Ectodermal cell (in vitro differentiated cells): Measurements from ENCODE around the gene STK40.

Source experiments
- H3K27ac ChIP-seq: 2 replicates; pipeline ENCODE4 v1.7.0; 2013; ENCODE audit warnings: mild to moderate bottlenecking, low read depth, low read length; ENCODE audit not compliant: insufficient read depth, poor library complexity, severe bottlenecking
- H3K27me3 ChIP-seq: 2 replicates; pipeline ENCODE4 v1.7.0; 2013; ENCODE audit warnings: mild to moderate bottlenecking, low read length; ENCODE audit not compliant: insufficient read depth, control insufficient read depth, poor library complexity, severe bottlenecking
- H3K36me3 ChIP-seq: one replicate; pipeline ENCODE4 v1.7.0; 2013; ENCODE audit warnings: low read length; ENCODE audit not compliant: control insufficient read depth, insufficient read depth
- H3K4me1 ChIP-seq: one replicate; pipeline ENCODE4 v1.7.0; 2013; ENCODE audit warnings: low read length; ENCODE audit not compliant: control insufficient read depth, insufficient read depth
- H3K4me3 ChIP-seq: 2 replicates; pipeline ENCODE4 v1.7.0; 2013; ENCODE audit warnings: low read depth, low read length, control low read depth; ENCODE audit not compliant: insufficient read depth
- H3K9me3 ChIP-seq: 2 replicates; pipeline ENCODE4 v1.7.0; 2013; ENCODE audit warnings: mild to moderate bottlenecking, low read length, moderate library complexity; ENCODE audit not compliant: control insufficient read depth
- WGBS, 2 experiments: methylation state at CpG; one replicate each; pipeline ENCODE4 v1.1.7; 2013; ENCODE audit warnings: missing lambda C conversion rate in 2 of 2; 5-methylcytosine and 5-hydroxymethylcytosine counted together

The STK40 gene

DNA sequence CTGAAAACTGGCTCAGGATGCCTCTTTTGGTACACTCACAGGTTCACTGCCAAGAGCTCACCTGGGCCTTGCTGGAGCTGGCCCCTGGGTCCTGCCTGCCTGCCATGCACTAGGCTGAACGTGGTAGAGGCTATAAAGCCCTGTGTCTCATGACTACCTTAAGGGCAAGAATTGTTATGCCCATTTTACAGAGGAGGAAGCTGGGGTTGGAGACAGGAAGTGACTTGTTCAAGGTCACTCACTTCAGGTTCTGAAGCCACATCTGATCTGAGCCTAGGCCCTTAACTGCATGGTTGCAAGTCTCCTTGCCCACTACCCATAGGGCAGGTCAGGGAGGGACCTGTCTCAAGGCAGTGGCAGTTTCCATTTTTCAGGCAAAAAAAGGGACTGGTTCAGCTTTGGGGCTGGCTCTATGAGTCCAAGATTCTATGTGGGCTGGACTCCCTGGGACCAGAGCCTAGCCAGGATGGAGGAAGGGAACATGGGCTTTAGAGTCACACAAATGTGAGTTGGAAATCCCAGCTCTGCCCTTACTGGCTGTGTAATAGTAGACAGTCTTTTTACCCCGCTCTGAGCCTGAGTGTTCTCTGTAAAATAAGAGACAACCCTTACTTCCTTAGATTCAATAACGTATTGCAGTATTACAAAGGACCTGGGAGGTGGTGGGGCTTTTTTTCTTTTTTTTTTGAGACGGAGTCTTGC lies 7.8 kb downstream of the STK40 start:
- Histone ChIP-seq H3K27ac (no peak overlapping the region), H3K4me1 (peaks cover 22% of the 10 kb centered on the region), H3K4me3 (no peak overlapping the region), H3K27me3 (no peaks in the 10 kb centered on the region), H3K9me3 (no peaks in the 10 kb centered on the region), H3K36me3 (no peaks in the 10 kb centered on the region)
- 91 to 95% methylated on average over 4 of the region's 4 CpGs for WGBS, 2 experiments

- H3K4me1 ChIP-seq, result peaks cover 32% of the 10 kb centered on the region
- no peaks in the 10 kb centered on the region for H3K9me3 ChIP-seq
- no peaks in the 10 kb centered on the region for H3K27me3 ChIP-seq
- H3K27ac ChIP-seq, result no peak overlapping the region
- WGBS, 2 experiments, result 74 to 78% methylated on average over 2 to 3 of the region's 3 CpGs
- no peak overlapping the region for H3K4me3 ChIP-seq
- no peaks in the 10 kb centered on the region for H3K36me3 ChIP-seq
Observed at GRCh38 chr1:36372617-36373016, 13.1 kb downstream of the STK40 start.

- Histone ChIP-seq H3K4me1 (peaks cover 36% of the 10 kb centered on the region), H3K36me3 (peaks cover 5% of the 10 kb centered on the region), H3K4me3 (no peak overlapping the region), H3K9me3 (no peaks in the 10 kb centered on the region), H3K27me3 (no peaks in the 10 kb centered on the region), H3K27ac (peak overlapping the region; percentile 29)
- 66 to 67% methylated on average over 7 of the region's 7 CpGs for WGBS, 2 experiments
Observed at GRCh38 chr1:36369061-36369861, 16.5 kb downstream of the STK40 start.

DNA sequence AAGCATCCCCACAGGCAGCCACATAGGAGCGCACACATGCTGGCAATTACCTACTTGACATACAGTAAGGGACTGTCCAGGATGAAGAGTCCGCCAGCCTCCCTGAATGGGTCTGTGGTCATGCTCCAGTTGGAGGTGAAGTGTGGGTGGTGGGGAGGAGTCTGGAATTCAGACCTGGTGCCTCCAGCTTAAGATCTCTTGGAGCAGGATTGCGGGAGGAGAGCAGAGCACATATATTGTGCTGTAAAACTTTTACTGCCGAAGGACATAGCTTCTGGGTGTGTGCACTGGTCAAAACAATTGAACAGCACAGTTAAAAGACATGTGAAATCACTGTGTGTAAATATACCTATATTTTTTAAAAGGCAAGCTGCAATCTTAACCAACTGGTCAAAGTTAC lies 17.9 kb downstream of the STK40 start:
- H3K27me3 ChIP-seq, result no peaks in the 10 kb centered on the region
- H3K4me1 ChIP-seq, result peaks cover 22% of the 10 kb centered on the region
- H3K9me3 ChIP-seq, result no peaks in the 10 kb centered on the region
- no peak overlapping the region for H3K27ac ChIP-seq
- peaks cover 5% of the 10 kb centered on the region for H3K36me3 ChIP-seq
- 94 to 96% methylated on average over 4 of the region's 4 CpGs for WGBS, 2 experiments
- no peak overlapping the region for H3K4me3 ChIP-seq

DNA sequence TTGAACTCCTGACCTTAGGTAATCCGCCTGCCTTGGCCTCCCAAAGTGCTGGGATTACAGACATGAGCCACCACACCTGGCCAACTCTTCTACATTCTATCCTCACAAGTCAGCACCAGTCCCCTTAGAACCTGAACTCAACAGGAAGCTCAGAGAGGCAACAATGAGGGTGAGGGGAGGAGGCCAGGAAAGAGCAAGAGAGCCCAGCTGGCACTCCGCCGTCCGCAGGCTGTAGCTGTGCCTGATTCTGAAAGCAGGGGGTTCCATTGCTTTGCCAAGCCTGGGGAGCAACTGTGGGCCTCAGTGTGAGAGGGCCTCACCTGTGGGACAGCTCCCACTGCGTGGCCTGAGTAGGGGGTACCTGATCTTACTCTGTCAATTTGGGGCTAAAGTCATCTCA lies 18.7 kb downstream of the STK40 start:
- no peak overlapping the region for H3K4me3 ChIP-seq
- H3K27me3 ChIP-seq, result no peaks in the 10 kb centered on the region
- no peak overlapping the region for H3K27ac ChIP-seq
- H3K4me1 ChIP-seq, result peaks cover 17% of the 10 kb centered on the region
- no peaks in the 10 kb centered on the region for H3K9me3 ChIP-seq
- 92 to 96% methylated on average over 5 of the region's 5 CpGs for WGBS, 2 experiments
- peaks cover 5% of the 10 kb centered on the region for H3K36me3 ChIP-seq

- WGBS, 2 experiments, result 75 to 78% methylated on average over 18 of the region's 18 CpGs
- Histone ChIP-seq H3K27ac (peak overlapping the region; percentile 0), H3K4me3 (no peak overlapping the region), H3K9me3 (no peaks in the 10 kb centered on the region), H3K27me3 (no peaks in the 10 kb centered on the region), H3K36me3 (peaks cover 5% of the 10 kb centered on the region), H3K4me1 (peaks cover 17% of the 10 kb centered on the region)
Observed at GRCh38 chr1:36366091-36366661, 19.5 kb downstream of the STK40 start.

- Histone ChIP-seq H3K27ac (no peak overlapping the region), H3K36me3 (peaks cover 5% of the 10 kb centered on the region), H3K9me3 (no peaks in the 10 kb centered on the region), H3K27me3 (no peaks in the 10 kb centered on the region), H3K4me3 (no peak overlapping the region), H3K4me1 (peaks cover 17% of the 10 kb centered on the region)
- 95 to 100% methylated on average over 1 of the region's 1 CpG for WGBS, 2 experiments
Observed at GRCh38 chr1:36365381-36365780, 20.3 kb downstream of the STK40 start.

- Histone ChIP-seq H3K4me3 (no peak overlapping the region), H3K4me1 (no peaks in the 10 kb centered on the region), H3K27ac (no peak overlapping the region), H3K36me3 (peaks cover 2% of the 10 kb centered on the region), H3K9me3 (no peaks in the 10 kb centered on the region), H3K27me3 (no peaks in the 10 kb centered on the region)
- 96 to 97% methylated on average over 6 of the region's 6 CpGs for WGBS, 2 experiments
Observed at GRCh38 chr1:36359911-36360550, 25.7 kb downstream of the STK40 start.

DNA sequence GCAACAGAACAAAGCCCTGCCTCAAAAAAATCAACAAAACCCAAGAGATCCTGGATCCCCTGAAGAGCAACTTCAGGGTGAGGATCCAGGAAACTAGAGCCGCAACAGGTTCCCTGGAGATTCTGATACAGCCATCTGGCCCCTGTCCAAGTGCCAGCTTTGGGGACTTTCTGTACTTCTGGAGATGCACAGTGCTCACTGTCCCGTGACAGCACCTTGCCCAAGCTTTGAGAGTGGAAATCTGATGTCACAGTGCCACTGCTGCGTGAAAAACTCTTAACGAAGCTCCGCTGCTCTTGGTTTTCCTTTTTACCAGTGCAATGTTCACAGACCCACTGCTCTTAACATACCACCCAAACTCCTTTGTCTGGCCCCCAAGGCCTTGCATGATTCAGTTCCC lies 26.3 kb downstream of the STK40 start:
- Histone ChIP-seq H3K36me3 (peaks cover 8% of the 10 kb centered on the region), H3K27me3 (no peaks in the 10 kb centered on the region), H3K9me3 (no peaks in the 10 kb centered on the region), H3K4me1 (no peaks in the 10 kb centered on the region), H3K4me3 (no peak overlapping the region), H3K27ac (no peak overlapping the region)
- WGBS, 2 experiments, result 92 to 97% methylated on average over 5 of the region's 5 CpGs
